K562 (cell line): ENCODE measurements around the gene OSGIN1. TPM values are rescaled to one million over a fixed set of nuclear protein-coding genes. Genes with fewer than 3 reads are reported as not detected.

Source experiments
- ATAC-seq: fragments of 200-7000 bp; cut with Tn5 transposase; 3 replicates; pipeline ENCODE4 v1.9.1; 2020; ENCODE audit warnings: moderate library complexity
- BruUV-seq: library from RNA; stranded (reverse); fragments of 400-500 nt; replicated peaks from 2 replicates; lab custom pipeline; 2021; lab: Mats Ljungman, UMichigan
- CTCF ChIA-PET: fragments of 300-600 bp; formaldehyde crosslinking; extraction: SDS; loops from one replicate; lab custom pipeline; 2021; ENCODE audit warnings: low intra/inter-chr PET ratio; lab: Yijun Ruan, JAX
- POLR2A ChIA-PET: fragments of 300-600, 350-650 bp; sonication (Branson Sonifier 250); formaldehyde crosslinking; extraction: SDS; loops from one replicate; lab custom pipeline; 2021; ENCODE audit warnings: antibody characterized with exemption, inconsistent platforms; lab: Yijun Ruan, JAX
- DNase-seq, 4 experiments: peaks; one replicate each; pipeline versions ENCODE4 v3.0.0 to v3.0.0-alpha.2; 2011 to 2018; ENCODE audit warnings: low spot score in 3 of 4, mixed read lengths in 3 of 4; ENCODE audit errors: extremely low read depth in 1 of 4
- FAIRE-seq: peaks from 2 replicates; lab custom pipeline; 2011; peaks lifted over from hg19 to GRCh38; lab: Jason Lieb, UNC
- H2AFZ ChIP-seq: 2 replicates; pipeline ENCODE4 v1.6.0; 2011; ENCODE audit warnings: low read depth, low read length, control low read depth, inconsistent platforms
- H3K27ac ChIP-seq: fragments of 200-600 bp; 3 replicates; pipeline ENCODE4 v1.8.0; 2011; ENCODE audit warnings: low read depth, mild to moderate bottlenecking, control low read depth, inconsistent platforms, low read length, moderate library complexity, mixed read lengths; ENCODE audit errors: extremely low read depth
- H3K27me3 ChIP-seq, 2 experiments: fragments of 300-600 bp in 1 of 2; 2 replicates in 1 of 2; 3 replicates in 1 of 2; pipeline versions ENCODE4 v1.6.0 to v1.8.0; 2011; ENCODE audit warnings: inconsistent platforms in 2 of 2, low read length in 2 of 2, mild to moderate bottlenecking in 1 of 2, mixed read lengths in 1 of 2, moderate library complexity in 1 of 2; ENCODE audit not compliant: control insufficient read depth in 2 of 2, insufficient read depth in 2 of 2
- H3K36me3 ChIP-seq: fragments of 300-600 bp; 3 replicates; pipeline ENCODE4 v1.8.0; 2011; ENCODE audit warnings: mild to moderate bottlenecking, low read length, inconsistent platforms; ENCODE audit not compliant: control insufficient read depth, insufficient read depth
- H3K4me1 ChIP-seq, 2 experiments: fragments of 200-600 bp in 1 of 2; replicated peaks in 1 of 2; 2 replicates in 1 of 2; 3 replicates in 1 of 2; pipeline versions ENCODE4 v1.5.1 to v1.8.0; 2011; ENCODE audit warnings: inconsistent platforms in 2 of 2, low read length in 2 of 2, mild to moderate bottlenecking in 1 of 2, mixed read lengths in 1 of 2, moderate library complexity in 1 of 2; ENCODE audit not compliant: control insufficient read depth in 2 of 2, insufficient read depth in 2 of 2
- H3K4me2 ChIP-seq: 2 replicates; pipeline ENCODE4 v1.6.1; 2011; ENCODE audit warnings: low read length, control low read depth, inconsistent platforms, mixed read lengths; ENCODE audit not compliant: insufficient read depth
- H3K4me3 ChIP-seq: fragments of 200-600 bp; sonication (generic), shearing (Covaris generic); 2 replicates; pipeline ENCODE4 v1.5.1; 2016; ENCODE audit warnings: control low read depth, inconsistent platforms
- H3K79me2 ChIP-seq: fragments of 200-600 bp; 3 replicates; pipeline ENCODE4 v1.8.0; 2011; ENCODE audit warnings: low read length, inconsistent platforms; ENCODE audit not compliant: control insufficient read depth, insufficient read depth
- H3K9ac ChIP-seq, 2 experiments: 2 replicates each; pipeline versions ENCODE4 v1.6.0 to v1.6.1; 2011; ENCODE audit warnings: low read depth in 2 of 2, low read length in 2 of 2, control low read depth in 1 of 2, inconsistent platforms in 1 of 2, mild to moderate bottlenecking in 1 of 2, mixed read lengths in 1 of 2; ENCODE audit not compliant: insufficient read depth in 1 of 2
- H3K9me1 ChIP-seq: one replicate; pipeline ENCODE4 v1.6.0; 2011; ENCODE audit warnings: inconsistent platforms, mild to moderate bottlenecking, low read length, moderate library complexity; ENCODE audit not compliant: control insufficient read depth, insufficient read depth
- H3K9me3 ChIP-seq: replicated peaks from 2 replicates; pipeline ENCODE4 v1.5.1; 2011; ENCODE audit warnings: low read depth, low read length, inconsistent platforms; ENCODE audit not compliant: control insufficient read depth, insufficient read depth
- H4K20me1 ChIP-seq: replicated peaks from 2 replicates; pipeline ENCODE4 v1.6.1; 2011; ENCODE audit warnings: low read length, inconsistent platforms, mixed read lengths; ENCODE audit not compliant: control insufficient read depth, insufficient read depth
- CBX2 ChIP-seq: fragments of 200-600 bp; sonication (generic); IDR thresholded peaks from one replicate; pipeline ENCODE4 v1.6.1; 2012; ENCODE audit warnings: mild to moderate bottlenecking, low read length, inconsistent platforms; ENCODE audit not compliant: insufficient read depth, poor library complexity, severe bottlenecking
- MEF2A ChIP-seq: IDR thresholded peaks from 2 replicates; pipeline ENCODE4 v1.6.1; 2011; ENCODE audit warnings: low read depth, mild to moderate bottlenecking, low read length, moderate library complexity; ENCODE audit not compliant: control insufficient read depth
- NCOA1 ChIP-seq: fragments of 450-650 bp; IDR thresholded peaks from 2 replicates; pipeline ENCODE4 v1.6.1; 2016; ENCODE audit warnings: low read depth
- RBM17 ChIP-seq: fragments of 200-400 bp; formaldehyde crosslinking; IDR thresholded peaks from 2 replicates; pipeline ENCODE4 v1.6.1; 2017; ENCODE audit warnings: low read depth, mild to moderate bottlenecking, low read length, borderline replicate concordance
- TCFL5 ChIP-seq: fragments of 250-450 bp; sonication (Bioruptor Pico); conservative IDR thresholded peaks from 2 replicates; pipeline ENCODE4 v1.6.1; 2021; ENCODE audit warnings: mild to moderate bottlenecking, moderate library complexity, matching md5 sums
- ZFX ChIP-seq: sonication (generic); formaldehyde crosslinking; IDR thresholded peaks from 2 replicates; pipeline ENCODE4 v1.8.0; 2022; ENCODE audit warnings: mild to moderate bottlenecking, missing genetic modification reagents, moderate library complexity
- WGBS: fragments of 100-300 bp; shearing (Covaris generic); methylation state at CpG from one replicate; pipeline ENCODE4 v1.1.6; 2016; ENCODE audit warnings: low coverage, mixed read lengths; ENCODE audit not compliant: insufficient coverage; ENCODE audit errors: missing lambda C conversion rate; 5-methylcytosine and 5-hydroxymethylcytosine counted together
- in situ Hi-C: fragments of 300-500 bp; cut with MboI; formaldehyde crosslinking; loops from 4 replicates; pipeline ENCODE4 v1.15.0; 2018; ENCODE audit warnings: inconsistent platforms, mixed read lengths
- intact Hi-C: fragments of 100-400 bp; cut with micrococcal nuclease; formaldehyde crosslinking; loops from 2 replicates; pipeline ENCODE4 v1.14.2; 2022
- polyA plus RNA-seq, 8 experiments: library from polyadenylated mRNA; depleted of rRNA in 4 of 8; stranded (reverse) in 5 of 8; unstranded in 3 of 8; fragments of >200 nt; fragmentation: Nextera tagmentation in 2 of 8; fragmentation: Illumina TruSeq in 1 of 8; extraction: Ambion mirVana in 2 of 8; extraction: Trizol in 1 of 8; gene quantifications; 2 replicates each; pipeline versions ENCODE4 v1.2.1 to v1.2.3, GENCODE V29; 2011 to 2014; ENCODE audit warnings: inconsistent platforms in 1 of 8, missing spikeins in 1 of 8
- total RNA-seq, 7 experiments: library from RNA; depleted of rRNA in 6 of 7; stranded (reverse); fragments of >200 nt in 6 of 7; fragmentation: Illumina TruSeq in 2 of 7; extraction: Trizol in 2 of 7; gene quantifications; 2 replicates each; pipeline versions ENCODE4 v1.2.1 to v1.2.3, GENCODE V29; 2011 to 2021; ENCODE audit warnings: low replicate concordance in 1 of 7
- TF ChIP-seq, protein P1 (sequence below): sonication (generic); IDR thresholded peaks from 2 replicates; pipeline ENCODE4 v1.6.1; 2016

The OSGIN1 gene
- total and polyA plus RNA-seq, 9 of the 15 experiments (the other 6 are each of a cell fraction or from before 2014, with no cell fraction given), result 0.03 to 3.6 (median 1.6) TPM

DNA sequence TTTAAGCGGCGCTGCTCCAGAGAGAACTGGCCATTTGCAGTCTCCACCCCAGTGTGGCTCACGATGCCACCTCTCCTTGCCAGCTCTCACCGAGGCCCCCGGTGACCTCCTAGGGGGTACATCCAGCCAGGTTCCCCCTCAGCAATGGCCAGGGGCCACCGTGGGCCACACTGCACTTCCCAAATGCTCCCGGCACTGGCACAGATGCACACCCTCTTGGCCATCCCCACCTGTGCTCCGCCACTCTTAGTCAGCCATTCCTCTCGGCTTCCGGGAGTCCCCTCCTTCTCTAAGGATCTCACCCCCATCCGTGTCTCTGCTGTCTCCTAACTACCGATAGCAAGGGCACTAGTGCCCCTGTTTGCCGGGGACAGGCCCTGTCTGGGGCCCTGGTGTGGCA lies 28.4 kb upstream of the OSGIN1 start:
- Histone ChIP-seq H3K4me3 (no peak overlapping the region), H3K27ac (no peak overlapping the region), H3K4me1 (peaks cover 0 to 19% of the 10 kb centered on the region in 2 experiments; a peak in 2 of 5 replicates), H4K20me1 (peaks cover 23% of the 10 kb centered on the region; the same call in 1 of the 2 replicates), H3K36me3 (no peaks in the 10 kb centered on the region), H3K9me3 (no peaks in the 10 kb centered on the region), H3K9me1 (no peaks in the 10 kb centered on the region), H3K9ac (no peak overlapping the region)
- DNase-seq (no peak), FAIRE-seq (no peak)
- CTCF ChIA-PET, result no interaction called here
- no TSS peak for BruUV-seq
- in situ Hi-C loops, result no loop called here
- TF ChIP-seq CBX2, result no peak
- no peak for TF ChIP-seq ZFX (CRISPR knock-in tag)
- TF ChIP-seq, protein P1, sequence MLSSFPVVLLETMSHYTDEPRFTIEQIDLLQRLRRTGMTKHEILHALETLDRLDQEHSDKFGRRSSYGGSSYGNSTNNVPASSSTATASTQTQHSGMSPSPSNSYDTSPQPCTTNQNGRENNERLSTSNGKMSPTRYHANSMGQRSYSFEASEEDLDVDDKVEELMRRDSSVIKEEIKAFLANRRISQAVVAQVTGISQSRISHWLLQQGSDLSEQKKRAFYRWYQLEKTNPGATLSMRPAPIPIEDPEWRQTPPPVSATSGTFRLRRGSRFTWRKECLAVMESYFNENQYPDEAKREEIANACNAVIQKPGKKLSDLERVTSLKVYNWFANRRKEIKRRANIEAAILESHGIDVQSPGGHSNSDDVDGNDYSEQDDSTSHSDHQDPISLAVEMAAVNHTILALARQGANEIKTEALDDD, result no peak
- TF ChIP-seq RBM17, result no peak
- TF ChIP-seq NCOA1, result no peak
- no peak for TF ChIP-seq TCFL5 (CRISPR knock-in tag)
- TF ChIP-seq MEF2A, result no peak
- TF ChIP-seq, all 486 proteins: peak for 0
- Histone ChIP-seq H3K27me3 (peaks cover 33 to 84% of the 10 kb centered on the region in 2 experiments), H2AFZ (no peak overlapping the region), H3K79me2 (no peaks in the 10 kb centered on the region), H3K4me2 (no peak overlapping the region)
- POLR2A ChIA-PET, result interaction anchor here (0.6 to 1.0 kb wide), 3 partner anchors 9 to 27 kb away, joined by 3 read pairs; partner anchors contain the start of gene MLYCD
- intact Hi-C loops, result loop anchor here (10.0 kb wide), 1 partner anchor 100 kb away; no protein-coding TSS in a partner anchor
- ATAC-seq, result no peak
- 7% methylated on average over 13 of the region's 13 CpGs for WGBS
